GM13976 (cell line): ENCODE results near the gene DTWD2.
"Not testable (repeated sequence)": the region's sequence is repeated elsewhere in the genome, so short reads cannot be mapped to it uniquely, and the experiment has no call there.

Experiments
- DNase-seq: peaks from one replicate; pipeline ENCODE4 v3.0.0; 2012; ENCODE audit warnings: low spot score
- CTCF ChIP-seq: IDR thresholded peaks from 2 replicates; pipeline ENCODE4 v1.5.1; 2012; ENCODE audit warnings: borderline replicate concordance, mild to moderate bottlenecking; ENCODE audit not compliant: insufficient read depth; ENCODE audit errors: extremely low read depth, missing control alignments, control extremely low read depth
- in situ Hi-C: fragments of 300-500 bp; cut with MboI; formaldehyde crosslinking; loops from one replicate; pipeline ENCODE4 v1.12.0; 2022; ENCODE audit warnings: low sequenced_read_pairs, mixed read lengths, inconsistent platforms; ENCODE audit not compliant: unreplicated experiment

The DTWD2 gene

GRCh38 chr5:119019501-119019900 lies 31.2 kb upstream of the DTWD2 start:
- in situ Hi-C loops = loop anchor here (10.0 kb wide), 1 partner anchor 395 kb away; no protein-coding TSS in a partner anchor
- TF ChIP-seq CTCF = no peak
- DNase-seq = no peak

GRCh38 chr5:119017994-119018393 lies 29.6 kb upstream of the DTWD2 start:
- in situ Hi-C loops = loop anchor here (10.0 kb wide), 1 partner anchor 397 kb away; no protein-coding TSS in a partner anchor
- no peak for TF ChIP-seq CTCF
- DNase-seq = no peak

GRCh38 chr5:119016125-119016774 lies 27.9 kb upstream of the DTWD2 start:
- TF ChIP-seq CTCF = no peak
- in situ Hi-C loops = loop anchor here (10.0 kb wide), 1 partner anchor 399 kb away; no protein-coding TSS in a partner anchor

GRCh38 chr5:119011186-119011585 lies 22.8 kb upstream of the DTWD2 start:
- TF ChIP-seq CTCF = no peak
- no peak for DNase-seq
- in situ Hi-C loops = loop anchor here (10.0 kb wide), 1 partner anchor 404 kb away; no protein-coding TSS in a partner anchor

More at GRCh38 chr5:119016125-119016774, 27.9 kb upstream of the DTWD2 start:
- DNase-seq = no peak

GRCh38 chr5:119010206-119010605 lies 21.9 kb upstream of the DTWD2 start:
- no peak for DNase-seq
- no peak for TF ChIP-seq CTCF
- in situ Hi-C loops = loop anchor here (10.0 kb wide), 1 partner anchor 405 kb away; no protein-coding TSS in a partner anchor

- TF ChIP-seq CTCF = no peak
- in situ Hi-C loops = no loop called here
- no peak for DNase-seq
Observed at GRCh38 chr5:119009131-119009530, 20.8 kb upstream of the DTWD2 start.

- no peak for DNase-seq
- in situ Hi-C loops = loop anchor here (25.0 kb wide), 1 partner anchor 738 kb away; no protein-coding TSS in a partner anchor
- TF ChIP-seq CTCF = no peak
Observed at GRCh38 chr5:118999696-119000095, 11.3 kb upstream of the DTWD2 start.

GRCh38 chr5:118998861-118999260 lies 10.5 kb upstream of the DTWD2 start:
- DNase-seq = not testable (repeated sequence)
- in situ Hi-C loops = loop anchor here (25.0 kb wide), 1 partner anchor 738 kb away; no protein-coding TSS in a partner anchor
